Measurements from ENCODE around the gene VWA3A.
A peak's percentile ranks its signal among the peaks of the same experiment; 100 is the strongest.
"Not testable (repeated sequence)": the region's sequence is repeated elsewhere in the genome, so short reads cannot be mapped to it uniquely, and the experiment has no call there.

VWA3A gene

GRCh38 chr16:22092143-22092933 lies at the start of gene VWA3A:
TSS of gene VWA3A (plus strand) at chr16:22092541. CDS start at chr16:22092638, 97 bp downstream.
- no peak for DNase-seq

- not testable (repeated sequence) for DNase-seq
These were observed 48.5 kb upstream of the VWA3A start for GRCh38 chr16:22043882-22044281.

DNA sequence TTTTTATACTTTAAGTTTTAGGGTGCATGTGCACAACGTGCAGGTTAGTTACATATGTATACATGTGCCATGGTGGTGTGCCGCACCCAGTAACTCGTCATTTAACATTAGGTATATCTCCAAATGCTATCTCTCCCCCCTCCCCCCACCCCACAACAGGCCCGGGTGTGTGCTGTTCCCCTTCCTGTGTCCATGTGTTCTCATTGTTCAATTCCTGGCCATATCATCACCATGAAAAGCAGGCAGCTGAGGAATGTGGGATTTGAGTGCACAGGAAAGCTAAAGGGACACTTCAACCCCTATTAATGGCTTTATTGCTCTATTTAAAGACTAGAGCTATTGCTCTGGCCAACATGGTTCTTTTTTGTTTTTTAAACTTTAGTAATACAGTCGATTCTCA lies 46.5 kb upstream of the VWA3A start:
- not testable (repeated sequence) for DNase-seq

GRCh38 chr16:22050963-22051362 lies 41.4 kb upstream of the VWA3A start:
- DNase-seq, result no peak

GRCh38 chr16:22052980-22053379 lies 39.4 kb upstream of the VWA3A start:
- no peak for DNase-seq

- no peak for DNase-seq
These were observed 38.4 kb upstream of the VWA3A start for GRCh38 chr16:22053921-22054341.

DNA sequence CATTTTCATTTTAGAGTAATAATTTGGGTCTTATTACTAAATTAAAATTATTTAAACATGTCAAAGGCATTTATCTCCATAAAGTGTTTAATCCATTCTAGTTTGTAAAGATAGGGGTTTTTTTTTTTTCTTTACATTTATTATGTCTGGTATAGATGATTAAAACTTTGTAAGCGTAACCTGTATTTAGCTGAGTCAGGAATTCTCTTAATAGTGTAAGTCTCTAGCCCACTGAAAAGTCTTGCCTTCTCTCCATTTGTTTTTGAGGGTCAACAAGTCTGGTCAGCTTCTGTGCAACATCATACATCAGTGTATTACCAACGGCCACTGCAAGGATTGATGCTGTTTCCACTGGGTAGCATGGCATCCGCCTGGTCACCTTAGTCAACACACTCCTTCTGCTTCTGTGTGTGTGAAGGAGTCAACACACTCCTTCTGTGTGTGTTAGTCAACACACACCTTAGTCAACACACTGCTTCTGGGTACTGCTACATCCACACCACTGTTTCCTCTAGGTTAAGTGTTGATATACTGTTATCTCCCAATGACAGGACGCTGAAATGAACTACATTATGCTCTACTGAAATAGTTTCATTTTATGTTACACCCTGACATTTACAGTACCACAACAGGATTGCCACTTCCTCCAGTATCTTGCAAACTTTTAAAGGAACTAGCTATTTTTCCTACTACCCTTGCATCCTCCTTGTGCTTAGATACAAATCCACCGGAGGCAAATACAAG lies 37.3 kb upstream of the VWA3A start:
- DNase-seq, result no peak

- no peak for DNase-seq
These were observed 36.5 kb upstream of the VWA3A start for GRCh38 chr16:22055881-22056280.

DNA sequence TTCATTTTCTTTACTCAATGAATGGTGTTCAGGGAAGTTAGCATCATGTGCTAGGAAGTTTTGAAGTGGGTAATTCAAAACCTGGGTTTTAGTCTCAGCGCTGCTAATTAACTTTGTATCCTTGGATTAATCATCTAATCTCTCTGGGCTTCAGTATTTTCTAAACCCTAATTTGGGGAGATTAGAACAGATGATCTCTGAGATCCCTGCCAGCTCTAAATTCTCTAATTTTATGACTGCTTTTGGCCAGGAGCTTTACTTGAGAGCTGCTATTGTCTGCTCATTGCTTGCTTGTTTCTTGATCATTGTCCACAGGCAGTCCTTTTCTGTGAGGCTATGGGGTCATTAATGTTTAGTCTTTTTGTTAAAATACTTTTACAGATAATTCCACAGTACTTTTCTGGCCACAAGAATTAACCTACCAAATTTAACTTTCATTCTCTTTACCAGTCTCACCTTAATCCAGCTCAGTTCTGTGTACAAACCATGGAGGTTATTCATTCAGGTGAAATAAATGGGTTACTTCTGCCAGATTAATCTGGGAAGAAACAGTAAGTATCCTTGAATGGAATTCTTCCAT lies 28.4 kb upstream of the VWA3A start:
- DNase-seq, result peak; percentile 77

- DNase-seq, result no peak
These were observed 27.1 kb upstream of the VWA3A start for GRCh38 chr16:22065252-22065651.

DNA sequence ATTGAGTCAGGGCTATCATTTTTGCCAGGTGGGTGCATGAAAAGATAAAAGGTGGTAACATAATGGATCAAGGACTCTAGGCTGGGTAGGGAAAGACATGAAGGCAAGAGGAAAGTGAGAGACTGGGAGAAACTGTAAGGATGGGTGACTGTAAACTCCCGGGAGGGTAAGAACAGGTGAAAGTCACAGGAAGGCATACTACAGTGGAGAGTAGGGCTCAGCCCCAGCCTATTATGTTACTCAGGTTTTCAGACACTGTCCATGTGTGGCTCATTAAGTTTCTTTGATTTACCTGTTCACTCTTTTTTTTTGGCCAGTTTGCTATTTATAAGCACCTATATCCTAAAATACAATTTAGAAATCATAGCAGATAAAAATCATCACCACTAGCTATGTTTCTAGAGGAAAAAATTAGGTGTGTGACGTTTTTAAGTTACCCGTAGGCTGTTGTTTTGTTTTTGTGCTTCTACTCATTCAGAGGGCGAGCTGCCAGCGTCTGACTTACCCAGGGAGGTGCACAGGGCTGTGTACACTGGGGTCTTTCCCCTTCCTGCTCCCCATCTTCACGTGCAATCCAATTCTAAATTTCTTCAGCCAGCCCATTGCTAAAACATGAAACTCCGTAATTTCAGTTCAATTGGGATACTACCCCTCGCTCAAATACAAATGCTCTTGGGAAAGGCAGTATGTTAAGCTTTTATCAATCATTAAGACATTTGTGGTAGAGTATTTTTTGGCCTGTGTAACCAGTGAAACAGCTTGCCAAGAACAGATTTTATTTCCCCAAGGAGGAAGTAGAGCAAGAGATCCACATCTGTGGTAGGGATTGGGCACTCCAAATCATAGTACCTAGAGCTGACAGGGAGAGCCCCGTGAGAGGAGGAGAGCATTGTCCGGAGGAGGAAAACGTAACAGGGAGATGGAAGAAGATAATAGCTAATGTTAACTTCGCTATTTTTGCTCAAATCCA lies 21.7 kb upstream of the VWA3A start:
- DNase-seq, result no peak

GRCh38 chr16:22071331-22071910 lies 20.9 kb upstream of the VWA3A start:
- no peak for DNase-seq

- no peak for DNase-seq
These were observed 19.0 kb upstream of the VWA3A start for GRCh38 chr16:22073350-22073749.

DNA sequence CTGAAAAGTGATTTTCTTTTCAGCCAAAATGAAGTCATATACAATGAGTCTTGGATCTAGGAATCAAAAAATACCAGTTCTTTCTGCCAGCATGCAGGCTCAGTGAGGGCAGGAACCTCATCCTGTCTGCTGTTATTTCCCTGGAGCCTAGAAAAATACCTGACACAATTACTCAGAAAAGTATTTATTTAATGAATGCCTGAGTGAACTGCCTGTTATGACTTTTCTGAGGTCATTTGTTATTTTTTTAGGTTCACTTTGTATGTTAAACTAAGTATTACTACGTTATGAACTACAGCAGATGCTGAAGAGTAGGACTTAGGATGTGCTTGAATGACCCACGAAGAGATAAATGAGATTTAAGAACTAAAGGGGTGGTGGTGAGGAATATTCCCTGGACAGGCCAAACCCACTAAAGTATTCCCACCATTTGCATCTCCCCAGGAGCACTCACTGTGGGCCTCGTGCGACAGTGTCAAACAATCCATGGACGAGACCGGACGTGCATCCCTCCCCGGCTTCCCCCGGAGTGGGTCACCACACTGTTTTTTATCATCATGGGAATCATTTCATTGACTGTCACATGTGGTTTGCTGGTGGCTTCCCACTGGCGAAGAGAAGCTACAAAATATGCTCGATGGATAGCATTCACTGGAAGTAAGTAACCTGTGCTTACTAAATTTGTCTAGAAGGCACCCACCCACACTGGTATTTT lies 17.1 kb upstream of the VWA3A start:
- no peak for DNase-seq

GRCh38 chr16:22075776-22076175 lies 16.6 kb upstream of the VWA3A start:
- DNase-seq, result no peak

DNA sequence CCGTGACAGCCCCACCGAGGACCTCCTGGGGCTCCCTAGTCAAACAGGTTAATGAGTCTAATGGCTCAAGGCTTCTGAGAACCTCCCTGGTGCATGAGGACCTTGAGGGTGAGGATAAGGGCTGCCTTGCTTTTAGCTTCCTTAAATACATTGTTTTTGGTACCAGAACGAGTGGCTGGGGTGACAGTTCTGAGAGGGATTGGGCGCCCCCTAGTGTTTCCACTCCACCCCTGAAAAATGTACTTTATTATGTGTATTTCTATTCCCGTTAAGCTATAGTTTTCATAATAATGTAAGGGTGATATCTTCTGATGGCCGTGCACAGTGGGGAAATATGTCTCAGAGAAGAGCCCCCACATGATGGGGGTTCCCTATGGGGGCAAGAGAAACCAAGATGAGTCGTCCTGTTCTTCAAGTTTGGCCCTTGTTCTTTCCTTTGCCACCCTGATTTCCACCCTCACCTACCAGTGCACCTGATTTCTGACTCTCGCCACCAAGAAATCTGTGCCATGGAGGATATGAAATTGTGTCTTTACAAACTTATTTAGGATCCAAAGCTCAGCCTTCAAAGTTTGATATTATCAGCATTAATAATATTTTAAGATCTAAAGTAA lies 14.5 kb upstream of the VWA3A start:
- peak; percentile 30 for DNase-seq

- DNase-seq, result no peak
These were observed 13.7 kb upstream of the VWA3A start for GRCh38 chr16:22078656-22079055.

GRCh38 chr16:22081050-22081449 lies 11.3 kb upstream of the VWA3A start:
- DNase-seq, result no peak

GRCh38 chr16:22086440-22086839 lies 5.9 kb upstream of the VWA3A start:
- no peak for DNase-seq

DNA sequence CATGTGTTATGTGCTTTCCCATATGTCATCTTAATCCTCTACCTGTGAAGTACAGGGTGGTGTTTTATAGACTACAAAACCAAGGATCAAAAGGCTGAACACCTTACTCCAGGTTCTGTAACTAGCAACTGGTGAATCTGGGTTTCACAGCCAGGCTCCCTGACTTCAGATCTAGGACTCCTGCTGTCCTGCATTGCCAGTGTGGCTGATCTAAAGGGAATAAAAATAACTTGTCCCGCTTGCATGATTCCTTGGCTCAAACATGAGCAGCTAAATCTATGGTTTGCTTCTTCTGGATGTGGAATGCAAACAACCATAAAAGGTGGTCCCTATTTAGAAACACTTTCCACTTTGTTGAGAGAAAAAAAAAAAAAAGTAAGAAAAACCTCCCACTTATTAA lies 3.7 kb upstream of the VWA3A start:
- DNase-seq, result no peak

DNA sequence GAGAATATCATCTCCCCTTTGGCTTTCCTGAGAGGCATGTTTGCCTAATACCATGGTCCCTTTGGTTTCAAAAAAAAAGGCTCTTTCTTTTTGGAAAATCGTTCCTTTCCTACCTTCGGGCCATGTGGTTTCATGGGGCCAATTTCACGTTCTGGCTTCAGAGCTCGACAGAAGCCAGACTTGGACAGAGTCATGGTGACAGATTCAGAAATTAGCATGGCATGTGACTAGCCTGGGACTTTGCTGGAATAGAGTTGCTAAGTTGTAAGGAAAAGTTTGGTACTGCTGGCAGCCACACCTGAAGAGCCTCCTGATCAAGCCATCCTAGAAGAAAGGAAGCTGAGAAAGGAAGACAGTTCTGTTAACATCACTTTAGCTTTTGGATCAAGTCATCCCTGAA lies 2.4 kb upstream of the VWA3A start:
- no peak for DNase-seq

Data from NCI-H524 treated with DMSO at 0.1 percent for 48 hours (cell line).